ENCODE data around the gene SLC27A1.

GRCh38 chr19:17542793-17543582 is 72.7 kb downstream of the SLC27A1 start:
- no peak for TF ChIP-seq EZH2 (IDR thresholded peaks at IDR 0.05; ENCODE audit: borderline replicate concordance, low read depth, low read length)
- TF ChIP-seq TCF7L2 (IDR thresholded peaks at IDR 0.05; ENCODE audit: low read depth, low read length) = no peak
- TF ChIP-seq TARDBP (IDR thresholded peaks at IDR 0.05) = no peak
- no peak for TF ChIP-seq ZNF57 (CRISPR knock-in tag; IDR thresholded peaks at IDR 0.05)
- TF ChIP-seq ZNF830 (CRISPR knock-in tag; IDR thresholded peaks at IDR 0.05) = no peak
- TF ChIP-seq CEBPB (tag; IDR thresholded peaks at IDR 0.05) = no peak
- TF ChIP-seq BRCA1 (IDR thresholded peaks at IDR 0.05) = no peak
- TF ChIP-seq BRCA1 (CRISPR knock-in tag; IDR thresholded peaks at IDR 0.05) = no peak
- TF ChIP-seq USF2 (CRISPR knock-in tag; IDR thresholded peaks at IDR 0.05) = no peak
- TF ChIP-seq PHF8 (IDR thresholded peaks at IDR 0.05; ENCODE audit: borderline replicate concordance, low read length) = no peak
- TF ChIP-seq GATAD2B (IDR thresholded peaks at IDR 0.05; ENCODE audit: borderline replicate concordance) = no peak
